Ishikawa (cell line): ENCODE data around the gene DOCK8.

Experiments used
- CEBPB ChIP-seq: IDR thresholded peaks from 2 replicates; pipeline ENCODE4 v1.6.1; 2012
- CREB1 ChIP-seq: IDR thresholded peaks from 2 replicates; pipeline ENCODE4 v1.6.1; 2012; ENCODE audit warnings: low read depth
- EP300 ChIP-seq: IDR thresholded peaks from 2 replicates; pipeline ENCODE4 v1.6.1; 2012; ENCODE audit warnings: borderline replicate concordance
- NFIC ChIP-seq: IDR thresholded peaks from 2 replicates; pipeline ENCODE4 v1.6.1; 2012
- RAD21 ChIP-seq: IDR thresholded peaks from 2 replicates; pipeline ENCODE4 v1.6.1; 2012; ENCODE audit warnings: low read depth
- TF ChIP-seq, protein P1 (sequence below): IDR thresholded peaks from 2 replicates; pipeline ENCODE4 v1.6.1; 2012

DNA sequence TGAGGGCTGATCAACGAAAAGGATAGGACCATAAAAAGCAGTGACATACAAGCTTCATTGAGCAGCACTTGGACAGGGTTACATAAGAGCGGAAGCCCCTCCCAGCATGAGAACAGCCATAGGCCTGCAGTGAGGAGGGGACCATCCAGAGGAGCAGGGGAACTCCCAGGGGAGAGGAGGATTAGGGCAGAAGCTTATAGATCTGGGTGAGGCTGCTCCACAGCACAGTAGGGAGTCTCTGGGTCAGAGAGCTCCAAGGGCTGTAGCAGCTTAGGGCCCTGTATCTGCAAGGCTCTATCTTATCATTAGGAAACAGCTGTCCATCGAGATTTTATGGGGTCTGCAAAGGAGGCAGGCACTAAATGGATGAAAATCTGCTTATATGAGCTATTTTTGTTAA lies 186.6 kb downstream of the DOCK8 start:
- TF ChIP-seq RAD21, result no peak
- no peak for TF ChIP-seq NFIC
- TF ChIP-seq, protein P1, sequence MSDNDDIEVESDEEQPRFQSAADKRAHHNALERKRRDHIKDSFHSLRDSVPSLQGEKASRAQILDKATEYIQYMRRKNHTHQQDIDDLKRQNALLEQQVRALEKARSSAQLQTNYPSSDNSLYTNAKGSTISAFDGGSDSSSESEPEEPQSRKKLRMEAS, result no peak
- TF ChIP-seq CEBPB, result no peak
- no peak for TF ChIP-seq EP300
- TF ChIP-seq CREB1, result no peak
